Panc1 (cell line): ENCODE measurements around the gene TMED8.

Source experiments
- POLR2AphosphoS5 ChIP-seq: IDR thresholded peaks from 2 replicates; pipeline ENCODE4 v1.6.1; 2012; ENCODE audit warnings: mild to moderate bottlenecking, low read depth, low read length, moderate library complexity
- TCF7L2 ChIP-seq: IDR thresholded peaks from 2 replicates; pipeline ENCODE4 v1.6.1; 2011; ENCODE audit warnings: mild to moderate bottlenecking, low read depth, low read length, inconsistent platforms
- TF ChIP-seq, protein P1 (sequence below): fragments of 450-650 bp; IDR thresholded peaks from 2 replicates; pipeline ENCODE4 v1.5.1; 2017; ENCODE audit warnings: mild to moderate bottlenecking

DNA sequence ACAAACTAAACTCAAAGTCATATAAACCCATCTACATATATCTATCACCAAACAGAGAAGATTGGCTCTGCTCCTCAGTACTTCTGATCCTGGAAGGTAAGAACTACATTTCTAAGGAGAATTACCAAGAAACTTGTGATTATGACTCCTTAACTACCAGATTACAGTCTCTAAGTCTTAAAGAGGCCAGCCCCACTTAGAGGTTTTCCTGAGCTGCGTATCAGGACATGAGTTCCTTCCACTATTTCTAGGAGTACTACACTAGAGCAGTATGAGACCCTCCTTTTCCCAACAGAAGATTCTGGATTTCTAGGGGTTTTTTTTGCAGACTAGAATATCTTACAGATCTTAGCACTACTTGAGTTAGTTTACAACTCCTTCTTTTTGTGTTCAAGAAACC is 46.5 kb upstream of the TMED8 start, which contains the start of gene NOXRED1:
- no peak for TF ChIP-seq POLR2AphosphoS5
- TF ChIP-seq, protein P1, sequence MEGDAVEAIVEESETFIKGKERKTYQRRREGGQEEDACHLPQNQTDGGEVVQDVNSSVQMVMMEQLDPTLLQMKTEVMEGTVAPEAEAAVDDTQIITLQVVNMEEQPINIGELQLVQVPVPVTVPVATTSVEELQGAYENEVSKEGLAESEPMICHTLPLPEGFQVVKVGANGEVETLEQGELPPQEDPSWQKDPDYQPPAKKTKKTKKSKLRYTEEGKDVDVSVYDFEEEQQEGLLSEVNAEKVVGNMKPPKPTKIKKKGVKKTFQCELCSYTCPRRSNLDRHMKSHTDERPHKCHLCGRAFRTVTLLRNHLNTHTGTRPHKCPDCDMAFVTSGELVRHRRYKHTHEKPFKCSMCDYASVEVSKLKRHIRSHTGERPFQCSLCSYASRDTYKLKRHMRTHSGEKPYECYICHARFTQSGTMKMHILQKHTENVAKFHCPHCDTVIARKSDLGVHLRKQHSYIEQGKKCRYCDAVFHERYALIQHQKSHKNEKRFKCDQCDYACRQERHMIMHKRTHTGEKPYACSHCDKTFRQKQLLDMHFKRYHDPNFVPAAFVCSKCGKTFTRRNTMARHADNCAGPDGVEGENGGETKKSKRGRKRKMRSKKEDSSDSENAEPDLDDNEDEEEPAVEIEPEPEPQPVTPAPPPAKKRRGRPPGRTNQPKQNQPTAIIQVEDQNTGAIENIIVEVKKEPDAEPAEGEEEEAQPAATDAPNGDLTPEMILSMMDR: no peak
- no peak for TF ChIP-seq TCF7L2
